Spinal cord (tissue), 10 donors: Measurements from ENCODE around the gene FAM168A. TPM values are rescaled to one million over a fixed set of nuclear protein-coding genes. Genes with fewer than 3 reads are reported as not detected.
A peak's percentile ranks its signal among the peaks of the same experiment; 100 is the strongest.

Experiments used
- DNase-seq, 6 donors: peaks; one replicate each; pipeline versions ENCODE4 v3.0.0 to v3.0.0-alpha.2; 2013 to 2015; ENCODE audit warnings: low spot score in 6 of 6, low read depth in 4 of 6
- H3K27ac ChIP-seq: one replicate; pipeline ENCODE4 v1.5.1; 2013; ENCODE audit warnings: low read depth, low read length, control low read depth
- H3K27me3 ChIP-seq: one replicate; pipeline ENCODE4 v1.6.1; 2013; ENCODE audit warnings: low read length; ENCODE audit not compliant: control insufficient read depth, insufficient read depth
- H3K36me3 ChIP-seq: one replicate; pipeline ENCODE4 v1.6.1; 2013; ENCODE audit warnings: low read length; ENCODE audit not compliant: control insufficient read depth, insufficient read depth
- H3K4me1 ChIP-seq: one replicate; pipeline ENCODE4 v1.6.1; 2013; ENCODE audit warnings: low read length; ENCODE audit not compliant: control insufficient read depth, insufficient read depth
- H3K4me3 ChIP-seq: one replicate; pipeline ENCODE4 v1.5.1; 2013; ENCODE audit warnings: low read depth, low read length, control low read depth
- H3K9me3 ChIP-seq: one replicate; pipeline ENCODE4 v1.6.1; 2013; ENCODE audit warnings: low read length; ENCODE audit not compliant: control insufficient read depth, insufficient read depth
- WGBS: methylation state at CpG from one replicate; pipeline ENCODE4 v1.1.5; 2013; ENCODE audit warnings: missing lambda C conversion rate; ENCODE audit not compliant: insufficient coverage; 5-methylcytosine and 5-hydroxymethylcytosine counted together
- polyA plus RNA-seq, 2 donors: library from polyadenylated mRNA; unstranded; fragments of 120-200 nt; gene quantifications; one replicate each; pipeline ENCODE4 v1.2.1, GENCODE V29; 2013; ENCODE audit not compliant: insufficient read length in 2 of 2
- total RNA-seq, 2 donors: library from RNA; depleted of rRNA in 1 of 2; stranded (reverse); fragments of 120-200 nt in 1 of 2; fragments of >200 nt in 1 of 2; gene quantifications; one replicate each; pipeline versions ENCODE4 v1.2.3 to v1.2.4, GENCODE V29; 2013 to 2014
- donor health status: healthy.

Gene FAM168A
- total and polyA plus RNA-seq, 4 donors = 57.5 to 154 (median 103) TPM

- 82% methylated on average over 4 of the region's 4 CpGs for WGBS
- Histone ChIP-seq H3K4me1 (peaks cover 7% of the 10 kb centered on the region), H3K4me3 (no peak overlapping the region), H3K27ac (no peak overlapping the region), H3K27me3 (no peaks in the 10 kb centered on the region), H3K36me3 (no peaks in the 10 kb centered on the region), H3K9me3 (no peaks in the 10 kb centered on the region)
- DNase-seq = no peak
Measured at GRCh38 chr11:73549376-73549775, 48.5 kb downstream of the FAM168A start.

DNA sequence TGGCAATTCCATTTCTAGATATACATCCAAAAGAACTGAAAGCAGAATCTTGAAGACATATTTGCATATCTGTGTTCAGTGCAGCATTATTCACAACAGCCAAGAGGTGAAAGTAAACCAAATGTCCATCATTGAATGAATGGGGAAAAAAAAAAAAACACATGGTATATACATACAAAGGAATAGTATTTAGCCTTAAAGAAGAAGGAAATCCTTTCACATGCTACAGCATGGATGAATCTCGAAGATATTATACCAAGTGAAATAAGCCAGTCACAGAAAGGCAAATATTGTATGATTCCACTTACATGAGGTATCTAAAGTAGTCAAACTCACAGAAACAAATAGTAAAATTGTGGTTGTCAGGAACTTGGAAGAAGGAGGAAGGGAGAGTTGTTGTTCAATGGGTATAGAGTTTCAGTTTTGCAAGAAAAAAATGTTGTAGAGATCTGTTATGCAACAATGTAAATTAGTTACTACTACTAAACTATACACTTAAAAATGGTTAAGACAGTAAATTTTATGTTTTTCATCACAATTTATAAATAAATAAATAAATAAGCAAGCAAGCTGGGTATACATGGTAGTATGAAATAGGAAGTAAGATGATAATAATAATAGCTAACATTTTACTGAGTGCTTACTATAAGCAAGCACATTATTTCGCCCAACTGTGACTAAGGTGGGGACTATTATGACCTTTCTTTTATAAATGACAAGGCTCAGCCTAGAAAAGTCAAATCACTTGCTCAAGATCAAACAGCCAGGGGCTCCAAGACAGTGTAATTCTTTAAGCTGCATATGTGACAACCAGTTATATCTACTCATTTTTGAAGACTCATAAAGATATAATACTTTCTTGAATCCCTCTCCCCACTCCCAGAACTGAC is 50.0 kb downstream of the FAM168A start:
- no peaks in the 10 kb centered on the region for H3K9me3 ChIP-seq
- DNase-seq = no peak
- no peaks in the 10 kb centered on the region for H3K36me3 ChIP-seq
- H3K27me3 ChIP-seq = no peaks in the 10 kb centered on the region
- no peak overlapping the region for H3K4me3 ChIP-seq
- peaks cover 4% of the 10 kb centered on the region for H3K4me1 ChIP-seq
- WGBS = no CpG with 5 or more reads among the region's 2 CpGs
- H3K27ac ChIP-seq = no peak overlapping the region

DNA sequence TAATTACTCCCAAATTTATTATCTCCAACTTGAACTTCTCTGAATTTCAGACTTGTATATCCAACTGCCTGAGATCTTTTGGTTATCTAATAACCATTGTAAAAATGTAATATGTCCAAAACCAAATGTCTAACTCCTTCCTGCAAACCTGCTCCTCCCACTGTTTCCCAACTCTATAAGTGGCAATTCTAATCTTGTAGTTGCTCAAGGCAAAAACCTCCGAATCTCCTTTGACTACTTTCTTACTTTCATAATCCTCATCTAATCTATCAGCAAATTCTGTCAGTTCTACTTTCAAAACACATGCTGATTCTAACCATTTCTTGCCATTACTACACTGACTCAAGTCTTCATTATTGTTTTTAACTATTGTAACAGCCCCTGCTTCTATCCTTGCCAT is 55.7 kb downstream of the FAM168A start:
- Histone ChIP-seq H3K27me3 (no peaks in the 10 kb centered on the region), H3K4me3 (no peak overlapping the region), H3K9me3 (no peaks in the 10 kb centered on the region), H3K27ac (no peak overlapping the region), H3K36me3 (no peaks in the 10 kb centered on the region), H3K4me1 (no peaks in the 10 kb centered on the region)
- DNase-seq = no peak
- WGBS = 88% methylated on average over 1 of the region's 1 CpG

GRCh38 chr11:73539506-73540084 is 58.3 kb downstream of the FAM168A start:
- Histone ChIP-seq H3K4me3 (no peak overlapping the region), H3K27ac (no peak overlapping the region), H3K36me3 (no peaks in the 10 kb centered on the region), H3K4me1 (no peaks in the 10 kb centered on the region), H3K9me3 (no peaks in the 10 kb centered on the region), H3K27me3 (no peaks in the 10 kb centered on the region)
- peak in 2 of 6 donors; percentile 15 to 85 for DNase-seq
- WGBS = 100% methylated on average over 4 of the region's 5 CpGs

DNA sequence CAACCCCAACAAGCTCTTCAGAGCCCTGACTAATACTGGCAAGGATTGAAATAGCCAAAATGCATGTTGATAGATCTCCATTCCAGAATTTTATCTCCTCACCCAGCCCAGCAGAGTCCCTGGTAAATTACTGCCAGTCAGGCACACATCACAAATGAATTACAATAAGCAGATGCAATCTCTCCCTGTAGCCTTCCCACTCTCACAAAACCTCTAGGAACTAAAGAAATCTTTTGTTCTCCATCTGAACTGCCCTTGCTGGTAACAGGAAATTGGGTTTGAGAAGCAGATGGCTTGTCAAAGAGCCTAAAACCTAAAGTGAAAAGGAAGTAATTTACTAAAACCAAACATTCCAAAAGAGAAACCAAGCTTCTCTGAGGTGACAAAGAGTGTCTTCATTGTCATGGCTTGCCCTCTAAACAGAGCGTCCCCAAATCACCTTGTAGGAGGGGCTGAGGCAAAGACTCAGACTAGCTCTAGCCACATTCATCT is 59.5 kb downstream of the FAM168A start:
- WGBS = no CpG with 5 or more reads among the region's 1 CpG

GRCh38 chr11:73537969-73538368 is 59.9 kb downstream of the FAM168A start:
- no peak overlapping the region for H3K4me3 ChIP-seq
- H3K27me3 ChIP-seq = no peaks in the 10 kb centered on the region
- DNase-seq = no peak
- H3K9me3 ChIP-seq = no peaks in the 10 kb centered on the region
- H3K36me3 ChIP-seq = no peaks in the 10 kb centered on the region
- no peaks in the 10 kb centered on the region for H3K4me1 ChIP-seq
- H3K27ac ChIP-seq = no peak overlapping the region

More for the DNA sequence above, 59.5 kb downstream of the FAM168A start:
- Histone ChIP-seq H3K4me1 (no peaks in the 10 kb centered on the region), H3K4me3 (no peak overlapping the region), H3K27me3 (no peaks in the 10 kb centered on the region), H3K9me3 (no peaks in the 10 kb centered on the region), H3K36me3 (no peaks in the 10 kb centered on the region), H3K27ac (no peak overlapping the region)
- DNase-seq = peak in 1 of 6 donors; percentile 24

DNA sequence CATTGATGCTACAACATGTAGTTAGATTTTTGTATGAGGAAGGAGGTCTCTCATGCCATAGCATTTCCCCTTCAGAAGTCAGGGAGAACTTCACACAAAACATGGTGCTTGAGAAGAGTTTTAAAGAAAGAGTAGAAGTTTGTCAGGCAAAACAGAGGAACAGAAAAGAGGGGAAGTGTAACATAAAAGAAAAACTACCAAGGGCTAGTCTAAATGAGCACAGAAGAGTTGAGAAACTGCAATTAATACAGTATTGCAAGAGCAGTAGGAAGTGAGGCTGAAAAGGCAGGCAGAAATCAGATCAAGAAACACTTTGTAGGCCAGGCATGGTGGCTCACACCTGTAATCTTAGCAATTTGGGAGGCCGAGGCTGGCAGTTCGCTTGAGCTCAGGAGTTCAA is 61.0 kb downstream of the FAM168A start:
- WGBS = 100% methylated on average over 2 of the region's 2 CpGs
- Histone ChIP-seq H3K27ac (no peak overlapping the region), H3K36me3 (no peaks in the 10 kb centered on the region)

DNA sequence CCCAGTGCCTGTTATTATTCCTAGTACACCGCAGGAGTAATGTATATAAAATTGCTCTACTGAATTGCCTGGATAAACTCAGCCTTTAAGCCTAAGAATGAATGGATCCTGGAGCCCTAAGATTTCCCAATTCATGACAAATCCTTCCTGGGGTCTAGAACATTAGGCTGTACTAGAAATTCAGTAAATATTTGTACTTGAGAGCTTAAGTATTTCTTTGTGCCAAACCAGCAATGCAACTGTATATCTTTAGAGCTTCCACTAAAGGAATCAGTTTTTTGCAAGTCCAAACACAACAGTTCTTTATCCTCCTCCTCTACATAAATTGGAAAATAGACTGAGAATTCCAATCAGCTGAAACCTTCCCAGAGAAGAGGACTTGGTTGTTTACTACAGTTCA is 65.6 kb downstream of the FAM168A start:
- Histone ChIP-seq H3K4me1 (no peaks in the 10 kb centered on the region), H3K36me3 (no peaks in the 10 kb centered on the region), H3K4me3 (no peak overlapping the region), H3K9me3 (no peaks in the 10 kb centered on the region), H3K27me3 (no peaks in the 10 kb centered on the region), H3K27ac (no peak overlapping the region)
- DNase-seq = no peak
- no CpG with 5 or more reads among the region's 1 CpG for WGBS

More for the DNA sequence above, 61.0 kb downstream of the FAM168A start:
- Histone ChIP-seq H3K4me3 (no peak overlapping the region), H3K27me3 (no peaks in the 10 kb centered on the region), H3K9me3 (no peaks in the 10 kb centered on the region), H3K4me1 (no peaks in the 10 kb centered on the region)
- DNase-seq = no peak

DNA sequence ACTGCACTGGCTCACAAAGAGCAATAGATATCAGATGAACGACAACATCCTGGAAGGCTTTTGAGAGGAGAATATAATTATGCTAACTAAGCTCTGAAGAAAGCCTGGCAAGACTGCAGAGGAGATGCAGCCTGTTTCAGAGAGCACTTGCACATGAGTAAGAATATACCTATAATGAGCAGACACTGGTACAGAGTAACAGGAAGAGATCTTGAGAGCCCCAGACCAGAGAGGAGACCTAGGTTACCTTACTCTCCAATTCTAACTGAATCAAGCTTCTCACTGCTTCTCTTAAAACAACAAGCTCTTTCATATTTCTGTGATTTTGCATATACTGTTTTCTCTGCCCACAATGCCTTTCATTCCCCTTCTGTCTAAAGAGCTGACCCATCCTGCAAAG is 66.5 kb downstream of the FAM168A start:
- WGBS = no CpG with 5 or more reads among the region's 1 CpG
- no peak overlapping the region for H3K27ac ChIP-seq
- DNase-seq = no peak
- no peaks in the 10 kb centered on the region for H3K27me3 ChIP-seq
- no peaks in the 10 kb centered on the region for H3K36me3 ChIP-seq
- no peaks in the 10 kb centered on the region for H3K4me1 ChIP-seq
- no peaks in the 10 kb centered on the region for H3K9me3 ChIP-seq
- no peak overlapping the region for H3K4me3 ChIP-seq

GRCh38 chr11:73530109-73530508 is 67.8 kb downstream of the FAM168A start:
- Histone ChIP-seq H3K27ac (no peak overlapping the region), H3K4me3 (no peak overlapping the region), H3K27me3 (no peaks in the 10 kb centered on the region), H3K4me1 (no peaks in the 10 kb centered on the region), H3K36me3 (no peaks in the 10 kb centered on the region), H3K9me3 (no peaks in the 10 kb centered on the region)
- whole genome bisulfite sequencing = 100% methylated on average over 1 of the region's 4 CpGs
- no peak for DNase-seq
